Panc1 (cell line): ENCODE data around the gene SNRPA1. TPM values are rescaled to one million over a fixed set of nuclear protein-coding genes. Genes with fewer than 3 reads are reported as not detected.

Experiments
- ATAC-seq: fragments of 200-7000 bp; cut with Tn5 transposase; 2 replicates; pipeline ENCODE4 v1.9.1; 2020; ENCODE audit warnings: mild to moderate bottlenecking, moderate library complexity
- BruUV-seq: library from RNA; stranded (reverse); fragments of 400-500 nt; replicated peaks from 2 replicates; lab custom pipeline; 2021; lab: Mats Ljungman, UMichigan
- CTCF ChIA-PET: fragments of 300-600 bp; sonication (Branson Sonifier 250); formaldehyde crosslinking; loops from one replicate; lab custom pipeline; 2022; ENCODE audit warnings: antibody characterized with exemption; lab: Charles Lee
- POLR2A ChIA-PET: fragments of 300-600 bp; sonication (Branson Sonifier 250); formaldehyde crosslinking; loops from one replicate; lab custom pipeline; 2022; ENCODE audit warnings: antibody characterized with exemption; lab: Charles Lee
- DNase-seq: peaks from one replicate; pipeline ENCODE4 v3.0.0-alpha.2; 2010; ENCODE audit warnings: low read depth, low spot score
- H3K27ac ChIP-seq: 2 replicates; pipeline ENCODE4 v1.5.1; 2011; ENCODE audit warnings: mild to moderate bottlenecking, low read length, inconsistent platforms
- H3K27me3 ChIP-seq: fragments of 200-500 bp; sonication (Bioruptor generic); 2 replicates; pipeline ENCODE4 v1.6.0; 2014; ENCODE audit warnings: low read length, inconsistent platforms; ENCODE audit not compliant: control insufficient read depth, insufficient read depth
- H3K36me3 ChIP-seq: fragments of 200-500 bp; sonication (Bioruptor generic); 2 replicates; pipeline ENCODE4 v1.5.1; 2014; ENCODE audit warnings: inconsistent platforms, mild to moderate bottlenecking, low read length, moderate library complexity; ENCODE audit not compliant: control insufficient read depth, insufficient read depth
- H3K4me1 ChIP-seq: 2 replicates; pipeline ENCODE4 v1.5.1; 2011; ENCODE audit warnings: inconsistent platforms, mild to moderate bottlenecking, low read length, moderate library complexity; ENCODE audit not compliant: control insufficient read depth, insufficient read depth
- H3K4me3 ChIP-seq, 2 experiments: 2 replicates each; pipeline ENCODE4 v1.5.1; 2011 to 2012; ENCODE audit warnings: low read depth in 2 of 2, low read length in 2 of 2, mild to moderate bottlenecking in 2 of 2, inconsistent platforms in 1 of 2, moderate library complexity in 1 of 2
- H3K9me3 ChIP-seq: fragments of 200-500 bp; sonication (Bioruptor generic); 2 replicates; pipeline ENCODE4 v1.5.1; 2014; ENCODE audit warnings: low read depth, mild to moderate bottlenecking, inconsistent platforms, low read length, moderate library complexity; ENCODE audit not compliant: control insufficient read depth, insufficient read depth
- POLR2AphosphoS5 ChIP-seq: IDR thresholded peaks from 2 replicates; pipeline ENCODE4 v1.6.1; 2012; ENCODE audit warnings: mild to moderate bottlenecking, low read depth, low read length, moderate library complexity
- SIN3A ChIP-seq: IDR thresholded peaks from 2 replicates; pipeline ENCODE4 v1.6.1; 2012; ENCODE audit warnings: low read depth, mild to moderate bottlenecking, low read length, moderate library complexity, borderline replicate concordance; ENCODE audit not compliant: insufficient read depth
- TCF7L2 ChIP-seq: IDR thresholded peaks from 2 replicates; pipeline ENCODE4 v1.6.1; 2011; ENCODE audit warnings: mild to moderate bottlenecking, low read depth, low read length, inconsistent platforms
- in situ Hi-C: cut with HindIII; loops from 2 replicates; pipeline ENCODE4 v1.10.0; 2016; ENCODE audit warnings: low sequenced_read_pairs, low pct_unique_long_range_greater_than_20kb
- intact Hi-C: fragments of 100-400 bp; cut with micrococcal nuclease; formaldehyde crosslinking; loops from one replicate; pipeline ENCODE4 v1.10.0; 2022; ENCODE audit not compliant: unreplicated experiment
- total RNA-seq: library from RNA; stranded (reverse); gene quantifications from one replicate; pipeline ENCODE4 v1.2.1, GENCODE V29; 2021; ENCODE audit not compliant: unreplicated experiment
- TF ChIP-seq, protein P1 (sequence below), 2 experiments: IDR thresholded peaks; 2 replicates each; pipeline ENCODE4 v1.6.1; 2011 to 2012; ENCODE audit warnings: low read depth in 2 of 2, control low read depth in 1 of 2, low read length in 1 of 2, mild to moderate bottlenecking in 1 of 2, moderate library complexity in 1 of 2; ENCODE audit not compliant: insufficient read depth in 1 of 2
- TF ChIP-seq, protein P2 (sequence below): fragments of 450-650 bp; IDR thresholded peaks from 2 replicates; pipeline ENCODE4 v1.5.1; 2017; ENCODE audit warnings: mild to moderate bottlenecking

Gene SNRPA1
- total RNA-seq, 1 experiment from 2014 or later, result 98.0 TPM

DNA sequence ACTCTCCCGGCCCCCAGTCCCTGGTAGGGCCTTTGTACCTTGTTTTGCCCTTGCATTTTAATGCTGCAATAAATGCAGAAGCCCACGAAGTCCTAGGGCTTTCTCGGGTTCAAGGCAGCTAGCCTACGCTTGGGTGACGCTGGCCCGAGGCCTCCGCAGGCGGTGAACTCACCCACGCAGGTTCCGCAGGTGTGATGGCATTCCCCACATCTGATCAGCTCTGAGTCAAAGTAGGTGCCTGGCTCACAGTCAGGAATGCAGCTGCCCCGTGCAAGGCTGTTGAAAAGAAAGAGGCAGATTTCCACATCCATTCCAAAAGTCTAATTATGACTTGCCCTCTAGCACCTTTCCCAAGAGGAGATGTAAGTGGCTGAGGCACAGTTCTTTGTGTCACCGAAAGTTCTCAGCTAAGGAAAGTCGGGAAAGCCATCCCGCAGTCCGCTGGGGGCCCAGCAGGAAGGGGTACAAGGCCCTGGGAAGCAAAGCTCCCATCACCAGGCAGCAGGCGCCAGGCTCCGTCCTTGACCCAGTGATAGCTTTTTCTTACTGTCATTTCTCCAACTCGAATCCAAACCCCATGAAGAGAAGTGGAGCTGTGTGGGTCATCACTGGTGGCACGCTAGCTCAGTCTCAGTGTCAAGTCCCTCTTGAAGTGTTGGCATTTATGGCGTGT lies 23.2 kb upstream of the SNRPA1 start:
- TF ChIP-seq, protein P1, sequence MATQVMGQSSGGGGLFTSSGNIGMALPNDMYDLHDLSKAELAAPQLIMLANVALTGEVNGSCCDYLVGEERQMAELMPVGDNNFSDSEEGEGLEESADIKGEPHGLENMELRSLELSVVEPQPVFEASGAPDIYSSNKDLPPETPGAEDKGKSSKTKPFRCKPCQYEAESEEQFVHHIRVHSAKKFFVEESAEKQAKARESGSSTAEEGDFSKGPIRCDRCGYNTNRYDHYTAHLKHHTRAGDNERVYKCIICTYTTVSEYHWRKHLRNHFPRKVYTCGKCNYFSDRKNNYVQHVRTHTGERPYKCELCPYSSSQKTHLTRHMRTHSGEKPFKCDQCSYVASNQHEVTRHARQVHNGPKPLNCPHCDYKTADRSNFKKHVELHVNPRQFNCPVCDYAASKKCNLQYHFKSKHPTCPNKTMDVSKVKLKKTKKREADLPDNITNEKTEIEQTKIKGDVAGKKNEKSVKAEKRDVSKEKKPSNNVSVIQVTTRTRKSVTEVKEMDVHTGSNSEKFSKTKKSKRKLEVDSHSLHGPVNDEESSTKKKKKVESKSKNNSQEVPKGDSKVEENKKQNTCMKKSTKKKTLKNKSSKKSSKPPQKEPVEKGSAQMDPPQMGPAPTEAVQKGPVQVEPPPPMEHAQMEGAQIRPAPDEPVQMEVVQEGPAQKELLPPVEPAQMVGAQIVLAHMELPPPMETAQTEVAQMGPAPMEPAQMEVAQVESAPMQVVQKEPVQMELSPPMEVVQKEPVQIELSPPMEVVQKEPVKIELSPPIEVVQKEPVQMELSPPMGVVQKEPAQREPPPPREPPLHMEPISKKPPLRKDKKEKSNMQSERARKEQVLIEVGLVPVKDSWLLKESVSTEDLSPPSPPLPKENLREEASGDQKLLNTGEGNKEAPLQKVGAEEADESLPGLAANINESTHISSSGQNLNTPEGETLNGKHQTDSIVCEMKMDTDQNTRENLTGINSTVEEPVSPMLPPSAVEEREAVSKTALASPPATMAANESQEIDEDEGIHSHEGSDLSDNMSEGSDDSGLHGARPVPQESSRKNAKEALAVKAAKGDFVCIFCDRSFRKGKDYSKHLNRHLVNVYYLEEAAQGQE (IDR thresholded peaks at IDR 0.05; ENCODE audit: insufficient read depth in 1 of 2, low read depth in 2 of 2, low read length in 1 of 2), result no peak
- TF ChIP-seq TCF7L2 (no peak), SIN3A (no peak), POLR2AphosphoS5 (no peak)
- TF ChIP-seq, protein P2, sequence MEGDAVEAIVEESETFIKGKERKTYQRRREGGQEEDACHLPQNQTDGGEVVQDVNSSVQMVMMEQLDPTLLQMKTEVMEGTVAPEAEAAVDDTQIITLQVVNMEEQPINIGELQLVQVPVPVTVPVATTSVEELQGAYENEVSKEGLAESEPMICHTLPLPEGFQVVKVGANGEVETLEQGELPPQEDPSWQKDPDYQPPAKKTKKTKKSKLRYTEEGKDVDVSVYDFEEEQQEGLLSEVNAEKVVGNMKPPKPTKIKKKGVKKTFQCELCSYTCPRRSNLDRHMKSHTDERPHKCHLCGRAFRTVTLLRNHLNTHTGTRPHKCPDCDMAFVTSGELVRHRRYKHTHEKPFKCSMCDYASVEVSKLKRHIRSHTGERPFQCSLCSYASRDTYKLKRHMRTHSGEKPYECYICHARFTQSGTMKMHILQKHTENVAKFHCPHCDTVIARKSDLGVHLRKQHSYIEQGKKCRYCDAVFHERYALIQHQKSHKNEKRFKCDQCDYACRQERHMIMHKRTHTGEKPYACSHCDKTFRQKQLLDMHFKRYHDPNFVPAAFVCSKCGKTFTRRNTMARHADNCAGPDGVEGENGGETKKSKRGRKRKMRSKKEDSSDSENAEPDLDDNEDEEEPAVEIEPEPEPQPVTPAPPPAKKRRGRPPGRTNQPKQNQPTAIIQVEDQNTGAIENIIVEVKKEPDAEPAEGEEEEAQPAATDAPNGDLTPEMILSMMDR, result no peak
- intact Hi-C loops, result no loop called here
- in situ Hi-C loops, result no loop called here
- H3K27ac ChIP-seq, result no peak overlapping the region
- no peaks in the 10 kb centered on the region for H3K27me3 ChIP-seq
- H3K36me3 ChIP-seq, result no peaks in the 10 kb centered on the region
- no peaks in the 10 kb centered on the region for H3K9me3 ChIP-seq
- CTCF ChIA-PET, result no interaction called here
- ATAC-seq, result no peak
- no peak overlapping the region for H3K4me3 ChIP-seq
- BruUV-seq, result no TSS peak
- POLR2A ChIA-PET, result interaction anchor here (0.7 kb wide), 1 partner anchor 21 kb away, joined by 3 read pairs; no protein-coding TSS in a partner anchor
- no peaks in the 10 kb centered on the region for H3K4me1 ChIP-seq
- no peak for DNase-seq

DNA sequence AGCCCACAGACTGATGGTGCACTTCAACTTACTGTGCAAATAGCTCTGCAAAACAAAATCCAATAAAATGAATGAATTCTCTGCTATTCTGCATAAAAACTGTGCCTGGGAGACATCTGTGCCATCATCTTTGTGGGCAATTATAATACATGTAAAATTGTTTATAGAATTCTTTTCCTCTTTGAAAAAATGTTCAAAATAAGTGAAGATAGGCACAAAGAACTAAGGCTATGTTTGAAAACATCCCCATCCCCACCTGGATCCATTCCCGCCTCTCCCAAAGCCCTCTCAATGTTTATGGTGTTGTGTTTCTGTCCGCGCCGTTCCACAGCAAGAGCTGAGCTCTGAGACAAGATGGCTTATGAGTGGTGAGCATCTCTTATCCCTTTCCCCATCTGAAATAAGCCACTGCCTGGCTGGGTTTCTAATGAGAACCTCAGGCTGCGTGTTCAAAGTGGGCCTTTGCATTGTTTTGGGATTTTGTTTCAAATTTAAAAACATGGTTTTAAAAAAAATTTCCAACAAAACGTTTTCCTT lies 22.4 kb upstream of the SNRPA1 start:
- no peaks in the 10 kb centered on the region for H3K9me3 ChIP-seq
- ATAC-seq, result no peak
- in situ Hi-C loops (no loop called here), intact Hi-C loops (no loop called here)
- no peaks in the 10 kb centered on the region for H3K36me3 ChIP-seq
- H3K27me3 ChIP-seq, result no peaks in the 10 kb centered on the region
- TF ChIP-seq, protein P2, result no peak
- TF ChIP-seq TCF7L2 (no peak), SIN3A (no peak), POLR2AphosphoS5 (no peak)
- TF ChIP-seq, protein P1 (IDR thresholded peaks at IDR 0.05; ENCODE audit: insufficient read depth in 1 of 2, low read depth in 2 of 2, low read length in 1 of 2), result no peak
- H3K27ac ChIP-seq, result no peak overlapping the region
- CTCF ChIA-PET, result interaction anchor here (0.5 kb wide), 1 partner anchor 59 kb away, joined by 4 read pairs; no protein-coding TSS in a partner anchor
- no peak for DNase-seq
- BruUV-seq, result no TSS peak
- POLR2A ChIA-PET, result no interaction called here
- no peak overlapping the region for H3K4me3 ChIP-seq
- H3K4me1 ChIP-seq, result no peaks in the 10 kb centered on the region
